Common myeloid progenitor, CD34-positive (primary cell): ENCODE data around the gene SLC46A2.

Source experiments
- CTCF ChIA-PET: fragments of 350-600 bp; sonication (Branson Sonifier 250); formaldehyde crosslinking; loops from one replicate; lab custom pipeline; 2021; ENCODE audit warnings: antibody characterized with exemption; lab: Charles Lee
- POLR2A ChIA-PET: fragments of 350-600 bp; sonication (Branson Sonifier 250); formaldehyde crosslinking; loops from one replicate; lab custom pipeline; 2021; ENCODE audit warnings: antibody characterized with exemption; lab: Charles Lee
- DNase-seq, 3 donors: peaks; one replicate each; pipeline versions ENCODE4 v3.0.0 to v3.0.0-alpha.2; 2013
- H3K27ac ChIP-seq, 2 experiments: 1 replicate in 1 of 2; 2 replicates in 1 of 2; pipeline ENCODE4 v1.7.0; 2013; ENCODE audit warnings: inconsistent platforms in 2 of 2, low read length in 2 of 2, mild to moderate bottlenecking in 2 of 2, low read depth in 1 of 2, moderate library complexity in 1 of 2; ENCODE audit not compliant: severe bottlenecking in 2 of 2, insufficient read depth in 1 of 2, poor library complexity in 1 of 2
- H3K27me3 ChIP-seq, 5 experiments: replicated peaks in 2 of 5; 1 replicate in 3 of 5; 2 replicates in 2 of 5; pipeline versions ENCODE4 v1.6.1 to v1.7.0; 2013; ENCODE audit warnings: low read length in 4 of 5, mild to moderate bottlenecking in 2 of 5, moderate library complexity in 2 of 5, inconsistent platforms in 1 of 5; ENCODE audit not compliant: insufficient read depth in 5 of 5, control insufficient read depth in 4 of 5
- H3K36me3 ChIP-seq, 4 experiments: 1 replicate in 2 of 4; 2 replicates in 2 of 4; pipeline versions ENCODE4 v1.6.1 to v1.7.0; 2013; ENCODE audit warnings: low read length in 3 of 4, control low read depth in 1 of 4, mild to moderate bottlenecking in 1 of 4; ENCODE audit not compliant: control insufficient read depth in 4 of 4, insufficient read depth in 4 of 4
- H3K4me1 ChIP-seq, 4 experiments: 1 replicate in 3 of 4; 2 replicates in 1 of 4; pipeline versions ENCODE4 v1.6.1 to v1.7.1; 2013; ENCODE audit warnings: low read length in 3 of 4, mild to moderate bottlenecking in 3 of 4, control low read depth in 1 of 4, inconsistent platforms in 1 of 4, moderate library complexity in 1 of 4; ENCODE audit not compliant: control insufficient read depth in 4 of 4, insufficient read depth in 4 of 4; ENCODE audit errors: control extremely low read depth in 1 of 4
- H3K4me3 ChIP-seq, 7 experiments: 1 replicate in 4 of 7; 2 replicates in 3 of 7; pipeline versions ENCODE4 v1.5.1 to v1.7.0; 2013; ENCODE audit warnings: mild to moderate bottlenecking in 7 of 7, low read length in 6 of 7, moderate library complexity in 6 of 7, inconsistent platforms in 2 of 7, low read depth in 2 of 7, control low read depth in 1 of 7; ENCODE audit not compliant: insufficient read depth in 4 of 7, control insufficient read depth in 1 of 7; ENCODE audit errors: extremely low read depth in 1 of 7
- H3K9me3 ChIP-seq, 5 experiments: 1 replicate in 4 of 5; 2 replicates in 1 of 5; pipeline versions ENCODE4 v1.6.1 to v1.7.1; 2013; ENCODE audit warnings: low read length in 4 of 5, mild to moderate bottlenecking in 2 of 5, inconsistent platforms in 1 of 5, low read depth in 1 of 5, moderate library complexity in 1 of 5; ENCODE audit not compliant: control insufficient read depth in 4 of 5, insufficient read depth in 2 of 5; ENCODE audit errors: control extremely low read depth in 1 of 5
- WGBS: methylation state at CpG from one replicate; pipeline ENCODE4 v1.1.5; 2013; ENCODE audit not compliant: insufficient coverage; 5-methylcytosine and 5-hydroxymethylcytosine counted together

The SLC46A2 gene

GRCh38 chr9:112900901-112901300 is 10.2 kb upstream of the SLC46A2 start:
- H3K36me3 ChIP-seq, result no peaks in the 10 kb centered on the region
- ChIA-PET CTCF (interaction anchor here (8.2 kb wide), 1 partner anchor 59 kb away, joined by 111 read pairs; no protein-coding TSS in a partner anchor), POLR2A (no interaction called here)
- no peak for DNase-seq
- no peak overlapping the region for H3K27ac ChIP-seq
- H3K4me3 ChIP-seq, result no peak overlapping the region
- H3K4me1 ChIP-seq, result peaks cover 0 to 5% (median 1%) of the 10 kb centered on the region in 4 experiments
- peaks cover 0 to 26% (median 2%) of the 10 kb centered on the region in 5 experiments for H3K27me3 ChIP-seq
- 71% methylated on average over 1 of the region's 1 CpG for WGBS
- H3K9me3 ChIP-seq, result no peaks in the 10 kb centered on the region

GRCh38 chr9:112900488-112900887 is 9.8 kb upstream of the SLC46A2 start:
- no peaks in the 10 kb centered on the region for H3K36me3 ChIP-seq
- H3K4me1 ChIP-seq, result peaks cover 0 to 5% (median 1%) of the 10 kb centered on the region in 4 experiments
- H3K9me3 ChIP-seq, result no peaks in the 10 kb centered on the region
- CTCF ChIA-PET, result interaction anchor here (1.1 kb wide), 1 partner anchor 55 kb away, joined by 4 read pairs; no protein-coding TSS in a partner anchor
- H3K27me3 ChIP-seq, result peaks cover 0 to 28% (median 2%) of the 10 kb centered on the region in 5 experiments
- no peak overlapping the region for H3K4me3 ChIP-seq
- DNase-seq, result no peak
- H3K27ac ChIP-seq, result no peak overlapping the region
- 100% methylated on average over 1 of the region's 4 CpGs for WGBS
- POLR2A ChIA-PET, result no interaction called here

- no peaks in the 10 kb centered on the region for H3K9me3 ChIP-seq
- H3K36me3 ChIP-seq, result no peaks in the 10 kb centered on the region
- no peak overlapping the region for H3K27ac ChIP-seq
- no CpG with 5 or more reads among the region's 6 CpGs for WGBS
- peaks cover 0 to 29% (median 2%) of the 10 kb centered on the region in 5 experiments for H3K27me3 ChIP-seq
- CTCF ChIA-PET, result no interaction called here
- POLR2A ChIA-PET, result interaction anchor here (0.6 kb wide), 1 partner anchor 16 kb away, joined by 4 read pairs; no protein-coding TSS in a partner anchor
- H3K4me3 ChIP-seq, result no peak overlapping the region
- peak in 2 of 3 donors; percentile 34 to 38 for DNase-seq
- peaks cover 0 to 11% (median 3%) of the 10 kb centered on the region in 4 experiments for H3K4me1 ChIP-seq
Observed at GRCh38 chr9:112898872-112899311, 8.2 kb upstream of the SLC46A2 start.

GRCh38 chr9:112896131-112896530 is 5.5 kb upstream of the SLC46A2 start:
- Histone ChIP-seq H3K27ac (no peak overlapping the region), H3K9me3 (no peaks in the 10 kb centered on the region), H3K4me1 (peaks cover 0 to 13% (median 3%) of the 10 kb centered on the region in 4 experiments), H3K4me3 (no peak overlapping the region), H3K36me3 (no peaks in the 10 kb centered on the region), H3K27me3 (peaks cover 0 to 50% (median 11%) of the 10 kb centered on the region in 5 experiments)
- WGBS, result 100% methylated on average over 1 of the region's 3 CpGs
- POLR2A ChIA-PET, result no interaction called here
- CTCF ChIA-PET, result no interaction called here
- DNase-seq, result no peak

- 100% methylated on average over 1 of the region's 1 CpG for WGBS
- Histone ChIP-seq H3K9me3 (no peaks in the 10 kb centered on the region), H3K4me1 (peaks cover 0 to 25% (median 12%) of the 10 kb centered on the region in 4 experiments), H3K36me3 (no peaks in the 10 kb centered on the region), H3K27me3 (peaks cover 0 to 54% (median 12%) of the 10 kb centered on the region in 5 experiments), H3K4me3 (no peak overlapping the region), H3K27ac (no peak overlapping the region)
- ChIA-PET CTCF (interaction anchor here (1.2 kb wide), 1 partner anchor 9 kb away, joined by 4 read pairs; no protein-coding TSS in a partner anchor), POLR2A (no interaction called here)
- peak in 2 of 3 donors; percentile 17 for DNase-seq
Observed at GRCh38 chr9:112894699-112895098, 4.0 kb upstream of the SLC46A2 start.

GRCh38 chr9:112894041-112894440 is 3.4 kb upstream of the SLC46A2 start:
- no CpG with 5 or more reads among the region's 1 CpG for WGBS
- peak in 2 of 3 donors; percentile 25 to 27 for DNase-seq
- no peaks in the 10 kb centered on the region for H3K9me3 ChIP-seq
- H3K36me3 ChIP-seq, result no peaks in the 10 kb centered on the region
- no peak overlapping the region for H3K4me3 ChIP-seq
- H3K4me1 ChIP-seq, result peaks cover 0 to 25% (median 12%) of the 10 kb centered on the region in 4 experiments
- CTCF ChIA-PET, result interaction anchor here (1.2 kb wide), 1 partner anchor 10 kb away, joined by 4 read pairs; no protein-coding TSS in a partner anchor
- POLR2A ChIA-PET, result no interaction called here
- peaks cover 0 to 58% (median 16%) of the 10 kb centered on the region in 5 experiments for H3K27me3 ChIP-seq
- no peak overlapping the region for H3K27ac ChIP-seq

- no peak for DNase-seq
- Histone ChIP-seq H3K27ac (no peak overlapping the region), H3K4me3 (no peak overlapping the region), H3K9me3 (no peaks in the 10 kb centered on the region), H3K36me3 (no peaks in the 10 kb centered on the region), H3K4me1 (peaks cover 0 to 20% (median 12%) of the 10 kb centered on the region in 4 experiments), H3K27me3 (peaks cover 0 to 58% (median 16%) of the 10 kb centered on the region in 5 experiments)
- CTCF ChIA-PET, result interaction anchor here (0.8 to 1.8 kb wide), 2 partner anchors 10 to 37 kb away, joined by 3 to 7 read pairs; no protein-coding TSS in a partner anchor
- 100% methylated on average over 2 of the region's 2 CpGs for WGBS
- POLR2A ChIA-PET, result no interaction called here
Observed at GRCh38 chr9:112892981-112893380, 2.3 kb upstream of the SLC46A2 start.
